Endothelial cell of umbilical vein (primary cell): ENCODE measurements around the gene GNA12. TPM values are rescaled to one million over a fixed set of nuclear protein-coding genes. Genes with fewer than 3 reads are reported as not detected.

Experiments used
- BruUV-seq: library from RNA; stranded (reverse); fragments of 400-500 nt; replicated peaks from 2 replicates; lab custom pipeline; 2021; lab: Mats Ljungman, UMichigan
- CTCF ChIA-PET: fragments of 300-600, 350-600 bp; sonication (Branson Sonifier 250); formaldehyde crosslinking; loops from one replicate; lab custom pipeline; 2021; ENCODE audit warnings: antibody characterized with exemption, inconsistent platforms; lab: Charles Lee
- POLR2A ChIA-PET: fragments of 300-600, 350-600 bp; sonication (Branson Sonifier 250); formaldehyde crosslinking; loops from one replicate; lab custom pipeline; 2021; ENCODE audit warnings: antibody characterized with exemption, inconsistent platforms; lab: Charles Lee
- DNase-seq: peaks from one replicate; pipeline ENCODE4 v3.0.0-alpha.2; 2011; ENCODE audit warnings: low read depth, low spot score
- FAIRE-seq: peaks from 2 replicates; lab custom pipeline; 2011; peaks lifted over from hg19 to GRCh38; lab: Jason Lieb, UNC
- H2AFZ ChIP-seq: 2 replicates; pipeline ENCODE4 v1.6.0; 2012; ENCODE audit warnings: low read depth, low read length, control low read depth, inconsistent platforms
- H3K27ac ChIP-seq: 2 replicates; pipeline ENCODE4 v1.5.1; 2011; ENCODE audit warnings: low read depth, mild to moderate bottlenecking, control low read depth, low read length, moderate library complexity; ENCODE audit not compliant: insufficient read depth
- H3K27me3 ChIP-seq, 2 experiments: 2 replicates each; pipeline versions ENCODE4 v1.6.0 to v1.6.1; 2011; ENCODE audit warnings: low read length in 2 of 2, mixed read lengths in 1 of 2; ENCODE audit not compliant: control insufficient read depth in 2 of 2, insufficient read depth in 2 of 2
- H3K36me3 ChIP-seq, 2 experiments: 2 replicates in 1 of 2; 3 replicates in 1 of 2; pipeline ENCODE4 v1.5.1; 2011; ENCODE audit warnings: low read length in 2 of 2, mild to moderate bottlenecking in 1 of 2, moderate library complexity in 1 of 2; ENCODE audit not compliant: control insufficient read depth in 2 of 2, insufficient read depth in 2 of 2; ENCODE audit errors: extremely low read depth in 1 of 2
- H3K4me1 ChIP-seq: 3 replicates; pipeline ENCODE4 v1.5.1; 2011; ENCODE audit warnings: mild to moderate bottlenecking, low read length; ENCODE audit not compliant: control insufficient read depth, insufficient read depth; ENCODE audit errors: extremely low read depth
- H3K4me2 ChIP-seq: 2 replicates; pipeline ENCODE4 v1.6.1; 2011; ENCODE audit warnings: low read length, control low read depth, mixed read lengths; ENCODE audit not compliant: insufficient read depth
- H3K4me3 ChIP-seq, 3 experiments: fragments of 200-600 bp in 1 of 3; sonication (generic), shearing (Covaris generic) in 1 of 3; replicated peaks in 1 of 3; 2 replicates each; pipeline ENCODE4 v1.5.1; 2011 to 2016; ENCODE audit warnings: control low read depth in 3 of 3, low read length in 3 of 3, mild to moderate bottlenecking in 2 of 3, inconsistent platforms in 1 of 3, low read depth in 1 of 3, moderate library complexity in 1 of 3; ENCODE audit not compliant: insufficient read depth in 1 of 3
- H3K79me2 ChIP-seq: 2 replicates; pipeline ENCODE4 v1.6.0; 2012; ENCODE audit warnings: low read length, inconsistent platforms; ENCODE audit not compliant: control insufficient read depth, insufficient read depth
- H3K9ac ChIP-seq: replicated peaks from 2 replicates; pipeline ENCODE3; 2011; ENCODE audit warnings: low read length, control low read depth; ENCODE audit not compliant: insufficient read depth; ENCODE audit errors: extremely low read depth
- H3K9me1 ChIP-seq: replicated peaks from 3 replicates; pipeline ENCODE4 v1.6.0; 2011; ENCODE audit warnings: mild to moderate bottlenecking, low read length; ENCODE audit not compliant: control insufficient read depth, insufficient read depth; ENCODE audit errors: extremely low read depth
- H3K9me3 ChIP-seq: replicated peaks from 2 replicates; pipeline ENCODE4 v1.5.1; 2012; ENCODE audit warnings: low read length, inconsistent platforms; ENCODE audit not compliant: control insufficient read depth, insufficient read depth
- H4K20me1 ChIP-seq: replicated peaks from 2 replicates; pipeline ENCODE3; 2011; ENCODE audit warnings: mild to moderate bottlenecking, low read length; ENCODE audit not compliant: control insufficient read depth, insufficient read depth; ENCODE audit errors: extremely low read depth
- CTCF ChIP-seq, 2 donors: IDR thresholded peaks; 1 replicate in 1 of 2; 2 replicates in 1 of 2; pipeline ENCODE4 v1.5.1; 2011; ENCODE audit warnings: low read length in 2 of 2, mild to moderate bottlenecking in 2 of 2, moderate library complexity in 2 of 2, control low read depth in 1 of 2, inconsistent platforms in 1 of 2, low read depth in 1 of 2; ENCODE audit not compliant: insufficient read depth in 1 of 2; ENCODE audit errors: extremely low read depth in 1 of 2
- EZH2 ChIP-seq: IDR thresholded peaks from 2 replicates; pipeline ENCODE4 v1.6.1; 2012; ENCODE audit warnings: borderline replicate concordance, low read depth, mild to moderate bottlenecking, moderate library complexity, low read length, inconsistent platforms; ENCODE audit not compliant: severe bottlenecking
- FOS ChIP-seq: IDR thresholded peaks from 2 replicates; pipeline ENCODE4 v1.6.1; 2011; ENCODE audit warnings: mild to moderate bottlenecking, low read length, moderate library complexity, borderline replicate concordance; ENCODE audit not compliant: insufficient read depth
- GATA2 ChIP-seq: IDR thresholded peaks from 2 replicates; pipeline ENCODE4 v1.7.0; 2011; ENCODE audit warnings: low read depth, mild to moderate bottlenecking, moderate library complexity, mixed read lengths, low read length; ENCODE audit not compliant: insufficient read length, insufficient read depth
- JUN ChIP-seq: IDR thresholded peaks from 2 replicates; pipeline ENCODE4 v1.6.1; 2011; ENCODE audit warnings: borderline replicate concordance, low read depth; ENCODE audit not compliant: insufficient read length, insufficient read depth
- MAX ChIP-seq: IDR thresholded peaks from 2 replicates; pipeline ENCODE4 v1.6.1; 2011; ENCODE audit not compliant: insufficient read depth, insufficient read length
- MYC ChIP-seq: IDR thresholded peaks from one replicate; pipeline ENCODE4 v1.6.1; 2011; ENCODE audit warnings: mild to moderate bottlenecking, low read depth, low read length
- POLR2A ChIP-seq: IDR thresholded peaks from 2 replicates; pipeline ENCODE4 v1.6.1; 2012; ENCODE audit warnings: low read depth, mild to moderate bottlenecking, control low read depth, low read length
- POLR2AphosphoS5 ChIP-seq: IDR thresholded peaks from 2 replicates; pipeline ENCODE4 v1.6.1; 2012; ENCODE audit warnings: low read depth, mild to moderate bottlenecking, control low read depth, low read length, moderate library complexity; ENCODE audit not compliant: insufficient read depth
- dilution Hi-C: fragments of 300-500 bp; cut with MboI; formaldehyde crosslinking; loops from one replicate; pipeline ENCODE4 v1.15.0; 2019; ENCODE audit warnings: low sequenced_read_pairs; ENCODE audit not compliant: extremely low pct_ligation_motif_present
- intact Hi-C: fragments of 100-400 bp; cut with micrococcal nuclease; formaldehyde crosslinking; loops from one replicate; pipeline ENCODE4 v1.10.0; 2022
- polyA plus RNA-seq, 4 experiments: library from polyadenylated mRNA; depleted of rRNA in 3 of 4; stranded (reverse) in 3 of 4; unstranded in 1 of 4; fragments of >200 nt; gene quantifications; 2 replicates each; pipeline versions ENCODE4 v1.2.1 to v1.2.3, GENCODE V29; 2011 to 2012; ENCODE audit warnings: missing spikeins in 1 of 4
- total RNA-seq: library from RNA; stranded (reverse); gene quantifications from 2 replicates; pipeline ENCODE4 v1.2.3, GENCODE V29; 2021

The GNA12 gene
- total and polyA plus RNA-seq, 2 donors (not counting 3 experiments of a cell fraction or from before 2014, with no cell fraction given): 63.0 to 75.1 TPM

GRCh38 chr7:2863461-2864066, 19.5 kb upstream of the GNA12 start:
- Histone ChIP-seq H3K79me2 (no peaks in the 10 kb centered on the region), H3K9ac (peak overlapping the region; percentile 73), H3K4me1 (peaks cover 22% of the 10 kb centered on the region), H3K9me3 (no peaks in the 10 kb centered on the region), H3K36me3 (no peaks in the 10 kb centered on the region), H4K20me1 (no peaks in the 10 kb centered on the region), H3K4me2 (peak overlapping the region; percentile 54), H2AFZ (peak overlapping the region; percentile 75), H3K9me1 (no peaks in the 10 kb centered on the region), H3K27ac (peak overlapping the region; percentile 94), H3K4me3 (peak overlapping the region in 1 of 3 experiments; percentile 34), H3K27me3 (no peaks in the 10 kb centered on the region)
- CTCF ChIA-PET: interaction anchor here (0.8 to 3.3 kb wide), 15 partner anchors 11 to 1615 kb away, joined by 3 to 21 read pairs (median 5); no protein-coding TSS in a partner anchor
- peak; percentile 46 for TF ChIP-seq POLR2A
- TF ChIP-seq CTCF (IDR thresholded peaks at IDR 0.05; ENCODE audit: extremely low read depth in 1 of 2, insufficient read depth in 1 of 2, low read depth in 1 of 2, low read length in 2 of 2): no peak
- TF ChIP-seq MAX: no peak
- TF ChIP-seq GATA2: no peak
- TF ChIP-seq EZH2: no peak
- peak; percentile 98 for TF ChIP-seq FOS
- peak; percentile 92 for TF ChIP-seq JUN
- peak; percentile 47 for TF ChIP-seq MYC
- TF ChIP-seq POLR2AphosphoS5: peak; percentile 99
- intact Hi-C loops: loop anchor here (1.0 to 10.0 kb wide), 10 partner anchors 10 to 1771 kb away; partner anchors contain the start of genes GNA12 and SDK1
- FAIRE-seq (peak; percentile 99), DNase-seq (peak; percentile 94)
- no TSS peak for BruUV-seq
- dilution Hi-C loops: no loop called here
- POLR2A ChIA-PET: interaction anchor here (1.2 kb wide), 1 partner anchor 11 kb away, joined by 3 read pairs; no protein-coding TSS in a partner anchor
